ENCODE measurements around the gene POLR1G.
"Not testable (repeated sequence)": the region's sequence is repeated elsewhere in the genome, so short reads cannot be mapped to it uniquely, and the experiment has no call there.

Gene POLR1G

DNA sequence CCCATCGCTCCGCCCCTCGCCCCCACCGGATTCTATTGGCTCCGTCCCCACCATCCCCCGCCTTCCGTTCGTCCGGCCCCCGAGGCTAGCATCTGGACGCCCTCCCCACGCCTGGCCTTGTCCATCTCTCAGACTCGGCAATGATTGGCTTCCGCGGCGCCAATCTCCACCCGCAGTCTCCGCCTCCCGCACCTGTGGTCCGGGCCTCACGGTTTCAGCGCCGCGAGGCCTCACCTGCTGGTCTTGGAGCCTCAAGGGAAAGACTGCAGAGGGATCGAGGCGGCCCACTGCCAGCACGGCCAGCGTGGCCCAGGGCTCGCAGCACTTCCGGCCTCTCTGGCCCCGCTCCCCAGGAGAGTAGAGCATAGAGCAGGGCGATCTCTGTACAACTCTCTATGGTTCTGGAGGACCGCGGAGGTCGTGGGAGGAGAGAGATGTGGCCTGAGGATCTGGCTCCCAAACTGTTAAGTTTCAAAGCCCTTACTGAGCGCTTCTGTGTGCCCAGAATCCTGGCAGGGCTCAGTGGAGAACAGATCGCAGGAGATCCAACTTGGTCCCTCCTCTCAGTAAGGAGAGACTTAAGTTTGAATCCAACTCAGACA, 17.2 kb downstream of the POLR1G start, which contains the start of gene ERCC1:
Gene ERCC1, minus strand, starts transcription at position 329 of the 602 bp plus-strand sequence. CDS start 543 bp downstream, outside the sequence.
- peak; percentile 75 for DNase-seq

DNA sequence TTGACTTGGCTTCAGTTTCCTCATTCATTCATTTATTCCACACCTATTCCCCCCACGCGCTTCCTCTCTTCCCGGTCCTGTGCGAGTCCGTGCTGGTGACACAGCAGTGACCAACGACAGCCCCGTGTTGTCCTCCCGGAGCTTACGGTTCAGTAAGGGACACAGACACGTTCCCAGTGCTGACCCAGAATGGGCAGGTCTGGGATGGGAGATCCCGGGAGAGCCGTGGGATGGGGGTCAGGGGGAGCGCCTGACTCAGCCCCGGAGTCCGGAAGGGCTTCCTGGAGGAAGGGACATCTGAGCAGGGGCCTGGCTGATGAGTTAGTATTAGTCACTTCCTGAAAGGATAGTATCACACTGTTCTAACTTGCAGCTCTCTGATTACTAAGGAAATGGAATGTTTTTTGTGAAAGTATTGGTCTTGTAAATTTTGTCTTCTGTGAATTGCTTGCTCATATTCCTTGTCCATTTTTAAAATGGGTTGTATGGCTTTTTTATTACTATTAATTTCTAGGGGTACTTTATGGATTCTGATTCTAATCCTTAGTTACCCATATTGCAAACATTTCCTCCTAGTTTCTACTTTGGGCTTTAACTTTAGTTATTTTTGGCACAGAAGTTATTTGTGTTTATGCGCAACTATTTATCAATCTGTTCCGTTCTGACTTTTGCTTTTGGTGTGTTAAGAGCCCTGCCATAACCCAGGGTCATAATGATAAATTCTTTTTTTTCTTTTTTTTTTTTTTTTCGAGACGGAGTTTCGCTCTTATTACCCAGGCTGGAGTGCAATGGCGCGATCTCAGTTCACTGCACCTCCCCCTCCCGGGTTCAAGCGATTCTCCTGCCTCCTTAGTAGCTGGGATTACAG, 18.0 kb downstream of the POLR1G start:
- no peak for DNase-seq

DNA sequence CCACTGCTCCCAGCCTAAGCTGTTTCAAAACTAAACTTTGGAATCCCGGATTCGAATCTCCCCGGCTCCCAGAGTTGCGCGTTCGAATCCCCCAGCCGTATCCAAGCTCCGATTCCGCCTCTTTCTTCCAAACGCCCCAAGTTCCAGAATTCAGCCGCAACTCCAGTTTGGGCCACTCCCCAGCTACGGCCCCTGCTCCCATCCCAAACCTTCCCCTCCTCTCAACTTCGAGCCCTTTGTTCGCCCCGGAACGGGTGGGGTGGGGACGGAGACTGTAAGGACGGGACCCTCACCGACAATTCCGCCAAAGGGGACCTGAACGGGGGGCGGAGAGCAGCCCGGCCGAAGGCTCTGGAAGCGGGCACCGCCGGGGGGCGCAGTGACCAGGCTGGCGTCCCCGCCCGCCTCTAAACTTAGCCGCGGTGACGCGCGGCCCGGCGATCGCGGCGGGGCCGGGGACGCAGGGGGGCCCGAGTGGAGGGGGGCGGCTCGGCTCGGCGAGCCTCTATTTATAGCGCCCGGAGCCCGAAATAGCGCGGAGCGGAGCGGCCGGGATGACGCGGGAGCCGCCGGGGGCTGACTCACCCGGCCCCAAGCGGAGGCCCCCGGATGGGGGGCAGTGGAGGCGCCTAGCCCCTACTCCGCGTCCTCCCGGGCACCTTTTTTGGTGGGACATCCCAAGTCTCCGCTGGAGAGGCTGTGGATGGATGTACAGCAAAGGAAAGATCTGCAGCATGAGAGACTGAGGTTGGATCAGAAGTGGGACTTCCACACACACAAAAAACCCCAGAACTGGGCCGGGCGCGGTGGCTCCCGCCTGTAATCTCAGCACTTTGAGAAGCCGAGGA, 22.2 kb downstream of the POLR1G start:
- no peak for DNase-seq

DNA sequence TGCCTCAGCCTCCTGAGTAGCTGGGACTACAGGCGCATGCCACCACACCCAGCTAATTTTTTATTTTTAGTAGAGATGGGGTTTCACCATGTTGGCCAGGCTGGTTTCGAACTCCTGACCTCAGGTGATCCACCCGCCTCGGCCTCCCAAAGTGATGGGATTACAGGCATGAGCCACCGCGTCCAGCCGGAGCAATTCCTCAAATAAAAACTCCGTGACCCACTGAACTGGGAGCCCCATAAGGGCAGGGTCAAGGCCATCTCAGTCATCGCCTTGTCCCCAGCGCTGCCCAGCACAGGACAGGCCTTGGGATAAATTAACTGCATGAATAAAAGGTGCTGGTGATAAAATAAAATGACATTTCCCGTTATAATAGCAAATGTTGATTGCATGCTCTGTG, 23.5 kb downstream of the POLR1G start:
- DNase-seq = not testable (repeated sequence)

DNA sequence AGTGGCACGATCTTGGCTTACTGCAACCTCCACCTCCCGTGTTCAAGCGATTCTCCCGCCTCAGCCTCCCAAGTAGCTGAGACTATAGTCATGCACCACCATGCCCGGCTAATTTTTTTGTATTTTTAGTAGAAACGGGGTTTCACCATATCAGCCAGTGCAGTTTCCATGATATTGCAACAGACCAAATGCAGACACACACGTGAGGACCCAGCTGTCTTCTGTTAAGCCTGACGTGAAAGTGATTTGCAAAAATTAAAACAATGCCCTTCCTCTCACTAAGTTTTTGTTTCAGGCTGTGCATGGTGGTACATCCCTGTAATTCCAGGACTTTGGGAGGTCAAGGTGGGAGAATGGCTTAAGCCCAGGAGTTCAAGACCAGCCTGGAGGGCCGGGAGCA, 24.6 kb downstream of the POLR1G start:
- DNase-seq = not testable (repeated sequence)

DNA sequence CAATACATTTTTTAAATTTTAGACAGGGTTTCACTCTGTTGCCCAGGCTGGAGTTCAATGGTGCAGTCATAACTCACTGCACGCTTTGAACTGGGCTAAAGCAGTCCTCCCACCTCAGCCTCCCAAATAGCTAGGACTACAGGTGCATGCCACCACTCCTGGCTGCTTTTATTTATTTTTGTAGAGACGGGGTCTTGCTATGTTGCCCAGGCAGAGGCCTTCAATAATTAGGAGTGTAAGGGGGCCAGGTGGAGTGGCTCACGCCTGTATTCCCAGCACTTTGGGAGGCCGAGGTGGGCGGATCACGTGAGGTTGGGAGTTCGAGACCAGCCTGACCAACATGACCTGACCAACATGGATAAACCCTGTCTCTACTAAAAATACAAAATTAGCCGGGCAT, 26.1 kb downstream of the POLR1G start:
- DNase-seq = not testable (repeated sequence)

DNA sequence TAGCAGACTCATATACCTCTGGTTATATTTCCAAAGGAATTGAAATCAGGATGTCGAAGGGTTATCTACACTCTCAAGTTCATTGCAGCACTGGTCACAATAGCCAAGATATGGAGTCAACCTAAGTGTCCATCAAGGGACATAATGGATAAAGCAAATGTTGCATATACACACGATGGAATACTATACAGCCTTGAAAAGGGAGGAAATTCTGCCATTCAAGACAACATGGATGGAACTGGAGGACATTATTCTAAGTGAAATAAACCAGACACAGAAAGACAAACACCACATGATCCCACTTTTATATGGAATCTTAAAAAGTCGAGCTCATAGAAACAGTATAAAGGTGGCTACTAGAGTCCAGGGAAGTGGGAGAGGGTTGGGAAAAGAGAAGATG, 30.9 kb downstream of the POLR1G start:
- DNase-seq = no peak

DNA sequence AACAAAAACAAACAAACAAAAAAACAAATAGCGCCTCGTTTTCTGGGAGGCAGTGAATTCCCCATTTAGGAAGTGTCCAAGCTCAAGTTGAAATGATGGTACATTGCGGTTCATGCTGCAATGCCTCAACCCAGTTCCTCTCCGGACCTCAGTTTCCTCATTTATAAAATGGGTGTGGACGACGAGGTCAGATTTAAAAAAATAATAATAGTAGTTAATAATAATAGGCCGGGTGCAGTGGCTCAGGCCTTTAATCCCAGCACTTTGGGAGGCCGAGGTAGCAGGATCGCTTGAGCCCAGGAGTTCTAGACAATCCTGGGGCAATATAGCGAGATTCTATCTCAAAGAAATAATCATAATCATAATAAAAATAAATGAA, 32.7 kb downstream of the POLR1G start:
- DNase-seq = no peak

DNA sequence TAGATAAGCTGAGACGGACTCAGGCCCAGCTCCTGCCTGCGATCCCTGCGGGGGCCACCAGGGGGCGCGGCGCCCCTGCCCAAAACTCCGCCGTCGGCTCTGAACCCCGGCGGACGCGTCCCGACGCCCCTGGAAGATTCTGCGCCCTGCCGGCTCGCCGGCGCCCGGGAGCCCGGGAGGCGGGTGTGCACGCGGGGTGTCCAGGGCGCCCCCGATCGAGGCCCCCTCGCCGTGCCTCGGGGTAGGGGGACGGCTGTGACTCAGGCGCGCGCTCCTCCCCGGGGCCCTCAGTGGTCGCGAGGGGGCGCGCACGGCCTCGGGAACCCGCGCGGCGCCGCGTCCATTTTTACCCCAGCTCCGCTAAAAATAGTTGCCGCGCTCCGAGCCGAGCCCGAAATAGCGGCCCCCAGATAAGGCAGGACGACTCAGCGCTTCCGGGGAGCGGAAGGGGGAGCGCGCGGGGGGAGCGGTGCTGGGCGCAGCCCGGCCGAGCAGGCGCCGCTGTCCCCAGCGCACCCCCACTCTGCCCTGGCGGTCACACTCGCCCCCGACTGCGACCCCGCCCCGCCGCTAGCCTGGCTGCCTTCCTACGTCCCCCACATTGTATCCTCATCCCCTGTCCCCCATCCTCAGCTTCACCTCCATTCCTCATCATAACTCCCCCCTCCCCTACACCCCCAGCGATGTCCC, 33.3 kb downstream of the POLR1G start:
- DNase-seq = peak; percentile 85

DNA sequence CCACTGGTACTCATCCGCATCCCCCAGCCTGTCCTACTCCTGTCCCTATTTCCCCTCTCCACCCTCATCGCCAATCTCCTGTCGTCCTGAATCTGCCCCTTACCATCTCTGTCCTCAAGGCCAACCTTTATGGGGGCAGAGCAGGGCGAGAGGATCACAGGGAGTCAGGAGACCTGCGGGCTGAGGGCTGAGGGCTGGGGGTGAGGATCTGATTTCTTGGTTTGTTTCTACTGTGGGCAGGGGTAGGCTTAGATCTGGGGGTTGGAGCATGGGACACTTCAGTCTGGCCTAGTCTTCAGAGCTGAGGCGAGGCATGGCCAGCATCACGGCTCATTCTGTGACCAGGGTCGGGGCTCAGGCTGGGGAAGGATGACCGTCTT, 33.8 kb downstream of the POLR1G start:
- DNase-seq = no peak

DNA sequence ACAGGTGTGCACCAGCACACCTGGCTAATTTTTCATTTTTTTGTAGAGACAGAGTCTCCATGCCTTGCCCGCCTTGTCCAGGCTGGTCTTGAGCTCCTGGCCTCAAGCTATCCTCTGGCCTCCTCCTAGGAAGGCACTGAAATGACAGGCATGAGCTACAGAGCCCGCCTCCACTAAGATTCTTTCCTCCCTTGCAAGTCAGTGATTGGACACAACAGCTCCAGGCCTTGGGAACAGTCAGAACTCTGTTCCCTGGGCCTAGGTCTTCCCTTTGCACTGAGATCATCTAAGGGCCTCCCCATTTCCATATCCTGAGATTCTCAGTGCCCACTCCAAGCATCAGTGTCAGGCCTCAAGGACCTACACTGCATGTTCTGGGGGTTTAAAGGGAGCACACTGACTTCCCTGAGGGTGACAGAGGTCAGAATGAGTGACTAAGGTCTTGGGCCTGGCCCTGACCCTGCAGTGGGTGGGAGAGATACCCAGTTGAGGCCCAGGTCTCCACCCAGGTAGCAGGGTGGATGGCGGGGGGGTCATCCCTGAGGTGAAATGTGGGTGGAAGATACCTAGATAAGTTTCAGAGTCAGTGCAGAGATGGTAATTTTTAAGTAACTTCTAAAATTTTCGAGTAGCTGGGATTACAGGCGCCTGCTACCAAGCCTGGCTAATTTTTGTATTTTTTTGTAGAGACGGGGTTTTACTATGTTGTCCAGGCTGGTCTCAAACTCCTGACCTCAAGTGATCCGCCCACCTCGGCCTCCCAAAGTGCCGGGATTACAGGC, 34.6 kb downstream of the POLR1G start:
- DNase-seq = no peak

DNA sequence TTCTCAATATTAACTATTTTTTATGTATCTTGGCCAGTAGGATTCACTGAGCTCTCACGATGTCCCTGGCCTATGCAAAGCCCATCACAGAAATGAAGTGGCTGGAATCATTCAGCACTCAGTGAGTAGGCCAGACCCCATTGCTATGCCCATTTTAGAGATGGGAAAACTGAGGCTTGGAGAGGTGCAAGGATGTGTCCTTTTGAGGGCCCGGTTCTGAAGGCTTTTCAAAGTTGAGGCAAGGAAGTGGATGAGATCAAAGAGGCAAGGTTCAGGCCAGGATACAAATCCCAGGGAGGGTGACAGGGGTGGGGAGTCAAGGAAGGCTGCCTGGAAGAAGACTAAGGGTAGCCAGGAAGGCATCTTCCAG, 35.9 kb downstream of the POLR1G start:
- no peak for DNase-seq

DNA sequence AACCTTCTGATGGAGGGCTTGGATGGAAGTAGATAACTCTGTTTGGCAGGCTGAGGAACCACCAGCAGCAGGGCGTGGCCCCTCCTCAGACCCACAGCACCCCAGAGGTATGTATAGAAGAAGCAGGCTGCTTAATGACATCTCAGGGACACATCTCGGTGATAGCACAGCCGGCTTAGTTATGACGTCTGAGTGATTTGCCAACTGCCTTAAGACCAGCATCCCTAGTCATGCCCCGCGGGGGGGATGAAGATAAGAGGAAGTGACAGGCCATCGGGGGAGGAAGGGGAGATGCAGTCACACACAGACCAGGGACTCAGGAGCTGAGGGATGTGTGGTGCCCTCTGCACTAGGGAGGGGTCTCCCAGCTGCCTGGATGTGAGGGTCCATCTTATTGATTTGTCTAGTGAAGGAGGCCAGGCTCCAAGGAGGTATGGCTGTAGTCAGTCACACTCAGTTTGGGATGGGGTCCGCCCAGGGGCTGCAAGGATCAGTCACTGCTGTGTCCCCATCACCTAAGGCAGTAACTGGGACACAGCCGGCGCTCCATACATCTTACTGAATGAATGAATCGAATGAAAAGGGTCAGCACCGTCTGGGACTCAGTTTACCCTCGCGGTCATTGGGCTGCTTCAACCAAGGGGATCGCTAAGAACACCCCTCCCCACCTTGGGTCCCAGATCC, 36.5 kb downstream of the POLR1G start:
- DNase-seq = peak; percentile 30

DNA sequence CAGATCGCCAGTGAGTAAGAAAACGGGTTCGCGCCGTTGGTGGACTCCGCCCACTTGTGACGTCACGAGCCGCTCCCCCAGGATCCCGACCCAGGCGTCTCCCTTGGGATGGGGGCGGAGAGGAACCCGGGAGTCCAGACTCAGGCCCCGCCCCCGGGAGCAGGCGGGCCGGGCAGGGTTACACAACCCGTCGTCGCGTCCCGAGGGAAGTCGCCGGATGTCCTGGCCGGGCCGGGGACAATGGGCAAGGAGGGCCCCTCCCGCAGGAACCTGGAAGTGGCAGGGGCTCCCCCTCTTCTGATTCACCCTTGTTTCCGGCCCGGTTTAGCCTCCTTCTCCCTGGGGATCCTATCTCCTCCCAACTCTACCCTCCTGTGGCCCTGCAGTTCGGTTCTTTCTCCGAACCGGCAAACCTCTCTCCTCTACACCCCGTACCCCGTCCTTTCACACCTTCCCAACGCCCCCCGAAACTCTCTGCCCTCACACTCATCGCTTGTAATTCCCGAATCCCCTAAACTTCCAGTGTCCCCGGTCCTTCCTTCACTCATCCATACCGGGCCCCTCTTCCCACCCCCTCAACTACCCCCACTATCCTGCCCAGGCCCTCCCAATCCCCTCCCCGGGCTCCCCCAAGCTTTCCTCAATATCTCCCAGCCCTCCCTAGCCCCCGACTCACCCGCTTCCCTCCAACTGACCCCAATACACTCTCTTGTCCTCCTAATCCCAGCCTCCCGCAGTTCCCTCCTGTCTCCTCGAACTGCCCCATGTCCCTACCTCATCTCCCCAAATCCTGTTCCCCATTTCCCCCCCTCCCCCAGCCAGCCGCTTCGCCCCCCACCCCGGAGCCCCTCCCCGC, 37.2 kb downstream of the POLR1G start:
- peak; percentile 30 for DNase-seq

DNA sequence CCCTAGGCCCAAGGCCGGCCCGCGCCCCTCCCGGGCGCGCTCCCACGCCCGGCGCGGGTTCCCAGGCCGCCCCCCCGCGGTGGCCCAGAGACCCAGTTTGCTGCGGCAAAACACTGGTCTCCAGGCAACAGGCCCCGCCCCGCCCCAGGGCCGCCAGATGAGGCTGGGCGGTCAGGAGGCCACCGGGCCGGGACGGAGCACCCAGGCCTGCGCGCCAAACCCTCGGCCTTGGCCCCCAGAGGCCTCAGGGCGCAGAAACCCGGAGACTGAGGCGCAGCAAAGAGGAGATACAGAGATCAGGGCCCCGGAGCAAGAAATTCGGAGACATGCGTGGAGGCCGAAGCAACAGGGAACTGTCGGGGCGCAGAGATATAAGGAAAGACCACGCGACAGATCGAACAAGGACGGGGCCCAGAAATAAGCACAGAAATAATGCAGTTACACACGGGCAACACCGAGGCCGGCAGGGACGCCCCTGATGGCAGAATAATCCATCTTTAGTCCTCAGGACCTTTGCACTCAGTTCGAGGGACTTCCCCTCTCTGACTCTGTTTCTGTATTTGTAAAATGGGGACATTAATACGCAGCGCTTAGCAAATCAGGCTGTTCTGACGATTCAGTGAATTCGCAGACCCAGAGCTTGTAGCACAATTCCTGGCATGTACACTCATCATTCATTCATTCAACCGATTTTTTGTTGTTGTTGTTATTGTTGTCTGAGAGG, 38.0 kb downstream of the POLR1G start:
- peak; percentile 75 for DNase-seq

DNA sequence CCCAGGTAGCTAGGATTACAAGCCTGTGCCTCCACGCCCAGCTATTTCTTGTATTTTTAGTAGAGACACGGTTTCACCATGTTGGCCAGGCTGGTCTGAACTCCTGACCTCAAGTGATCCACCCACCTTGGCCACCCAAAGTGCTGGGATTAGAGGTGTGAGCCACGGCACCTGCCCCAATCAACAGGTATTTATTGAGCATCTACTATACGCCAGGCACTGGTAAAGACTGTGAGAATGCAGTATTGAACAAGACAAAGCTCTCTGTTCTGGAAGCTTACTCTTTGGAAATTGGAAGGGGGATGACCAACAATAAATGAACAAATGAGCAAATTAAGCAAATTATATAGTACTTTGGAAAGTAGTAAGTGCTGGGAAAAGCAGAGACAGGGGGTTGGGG, 38.7 kb downstream of the POLR1G start:
- DNase-seq = no peak

DNA sequence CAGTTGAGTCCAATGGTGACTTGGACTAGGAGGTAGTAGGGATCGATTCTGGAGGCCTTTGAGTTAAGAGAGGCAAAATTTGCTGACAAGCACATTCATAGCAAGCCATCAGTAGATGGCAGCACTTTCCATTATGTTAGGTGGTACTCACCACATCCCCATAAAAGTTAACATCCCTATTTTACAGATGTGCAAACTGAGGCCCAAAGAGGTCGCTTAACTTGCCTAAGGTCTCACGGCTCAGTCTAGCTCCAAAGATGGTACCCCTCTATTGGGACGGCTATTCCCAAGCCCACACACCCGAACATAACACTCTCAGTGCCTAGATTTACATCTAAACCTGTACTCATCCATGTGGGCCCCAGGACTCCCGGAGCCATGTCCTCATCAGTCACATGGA, 39.9 kb downstream of the POLR1G start:
- DNase-seq = no peak

DNA sequence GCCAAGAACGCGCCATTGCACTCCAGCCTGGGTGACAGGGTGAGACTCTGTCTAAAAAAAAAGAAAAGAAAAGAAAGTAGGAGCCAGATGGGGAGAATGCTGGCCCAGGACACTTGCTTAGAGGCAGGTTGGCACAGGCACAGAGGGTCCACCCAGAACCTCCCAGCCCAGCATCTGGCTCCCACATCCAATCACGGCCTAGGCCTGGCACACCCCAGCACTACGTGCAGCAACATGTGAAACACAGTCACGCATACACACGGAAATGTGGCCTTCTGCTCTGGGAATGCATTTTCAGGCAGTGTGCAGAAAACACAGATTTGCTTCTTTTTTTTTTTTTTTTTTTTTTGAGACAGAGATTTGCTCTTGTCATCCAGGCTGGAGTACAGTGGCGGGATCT, 40.5 kb downstream of the POLR1G start:
- no peak for DNase-seq

DNA sequence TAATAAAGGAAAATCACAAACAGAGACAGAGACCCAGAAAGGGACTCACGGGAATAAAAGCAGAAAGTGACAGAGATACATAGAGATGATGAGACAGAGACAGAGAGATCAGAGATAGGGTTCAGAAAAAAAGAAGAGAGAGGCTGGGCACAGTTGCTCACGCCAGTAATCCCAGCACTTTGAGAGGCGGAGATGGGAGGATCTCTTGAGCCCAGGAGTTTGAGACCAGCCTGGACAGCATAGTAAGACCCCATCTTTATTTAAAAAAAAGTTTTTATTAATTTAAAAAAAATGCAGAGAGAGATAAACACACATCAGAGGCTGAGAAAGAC, 41.9 kb downstream of the POLR1G start:
- no peak for DNase-seq

DNA sequence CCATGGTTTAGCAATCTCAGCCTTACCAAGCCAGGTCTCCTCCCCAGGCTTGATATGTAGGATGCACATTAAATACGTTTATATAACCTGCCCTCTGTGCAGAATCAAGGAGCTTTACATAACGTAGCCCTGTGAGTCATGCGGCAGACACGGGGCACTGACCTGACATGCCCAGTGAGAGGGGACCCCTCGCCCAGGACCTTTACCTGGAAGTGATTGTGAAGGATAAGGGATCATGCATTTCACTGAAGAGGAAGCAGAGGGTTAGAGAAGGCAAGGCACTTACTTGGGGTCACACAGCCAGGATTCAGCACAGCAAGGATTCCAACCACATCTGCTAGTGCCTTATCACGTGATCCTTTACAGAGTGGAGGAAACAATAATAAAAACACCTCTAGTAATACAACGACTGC, 42.4 kb downstream of the POLR1G start:
- peak; percentile 21 for DNase-seq

All from activated gamma-delta T cell treated with Interleukin-2 at 50 U/mL for 16 hours (primary cell).